ENCODE results near the gene UCMA. TPM values are rescaled to one million over a fixed set of nuclear protein-coding genes. Genes with fewer than 3 reads are reported as not detected.

UCMA gene
- total and polyA plus RNA-seq, 2 of the 4 experiments (the other 2 are of a cell fraction), result not detected

- Histone ChIP-seq H3K23ac (ENCODE audit: low read depth, low read length) (no peak overlapping the region), H4K91ac (ENCODE audit: insufficient read depth, low read depth, low read length) (no peak overlapping the region), H3K79me1 (ENCODE audit: low read depth in 1 of 2, low read length in 2 of 2) (no peaks in the 10 kb centered on the region), H2BK20ac (ENCODE audit: low read depth, low read length) (no peak overlapping the region), H2AK9ac (replicated peaks; ENCODE audit: low read depth, low read length, poor library complexity) (no peak overlapping the region), H4K20me1 (ENCODE audit: insufficient read depth, low read length) (no peaks in the 10 kb centered on the region), H3K36me3 (ENCODE audit: control insufficient read depth, insufficient read depth, low read length) (no peaks in the 10 kb centered on the region), H3K9ac (ENCODE audit: low read depth, low read length) (no peak overlapping the region), H2AK5ac (ENCODE audit: low read depth, low read length) (no peak overlapping the region), H3K4me1 (ENCODE audit: control insufficient read depth, insufficient read depth, low read length) (no peaks in the 10 kb centered on the region), H3K4me3 (ENCODE audit: insufficient read depth, low read depth, low read length) (no peak overlapping the region), H2BK15ac (ENCODE audit: low read depth, low read length) (no peak overlapping the region), H3K56ac (ENCODE audit: extremely low read depth, insufficient read depth, low read length) (no peak overlapping the region), H3K4ac (ENCODE audit: low read depth, low read length) (no peak overlapping the region), H3K4me2 (ENCODE audit: low read depth, low read length) (no peak overlapping the region), H3K9me3 (ENCODE audit: control insufficient read depth, insufficient read depth, low read length) (no peaks in the 10 kb centered on the region), H4K8ac (ENCODE audit: low read depth in 2 of 2, low read length in 2 of 2) (no peak overlapping the region), H2AFZ (replicated peaks; ENCODE audit: low read length, poor library complexity) (no peak overlapping the region), H3K14ac (replicated peaks; ENCODE audit: low read depth, low read length) (no peak overlapping the region), H2BK120ac (ENCODE audit: low read depth, low read length) (no peak overlapping the region), H3K9me1 (ENCODE audit: insufficient read depth, low read length) (no peaks in the 10 kb centered on the region), H4K5ac (ENCODE audit: low read depth, low read length) (no peak overlapping the region), H3K27me3 (ENCODE audit: control insufficient read depth, insufficient read depth, low read length) (no peaks in the 10 kb centered on the region; the same call in 1 of the 2 replicates), H2BK5ac (ENCODE audit: low read depth, low read length, poor library complexity, severe bottlenecking) (no peak overlapping the region), H3K18ac (ENCODE audit: low read depth, low read length) (no peak overlapping the region), H3K27ac (ENCODE audit: insufficient read depth, low read length) (no peak overlapping the region)
- ATAC-seq (ENCODE audit: low read depth) (no peak), DNase-seq (no peak)
- dilution Hi-C loops (cut with HindIII; ENCODE audit: low sequenced_read_pairs, unreplicated experiment) (no loop called here), intact Hi-C loops (cut with micrococcal nuclease) (no loop called here), in situ Hi-C loops (cut with MboI; ENCODE audit: low sequenced_read_pairs) (no loop called here)
- ChIA-PET POLR2A (ENCODE audit: unreplicated experiment) (no interaction called here), CTCF (no interaction called here)
- WGBS, 2 experiments (ENCODE audit: extremely low coverage in 2 of 2, insufficient read length in 1 of 2), result no CpG with 5 or more reads among the region's 8 CpGs
- no peak for TF ChIP-seq SMC3 (IDR thresholded peaks at IDR 0.05; ENCODE audit: low read depth, low read length)
- TF ChIP-seq CEBPB (IDR thresholded peaks at IDR 0.05; ENCODE audit: low read depth, low read length), result no peak
- TF ChIP-seq USF2 (IDR thresholded peaks at IDR 0.05; ENCODE audit: low read depth, low read length), result no peak
- TF ChIP-seq MAFK (IDR thresholded peaks at IDR 0.05; ENCODE audit: low read depth, low read length), result no peak
- no peak for TF ChIP-seq ELK1 (IDR thresholded peaks at IDR 0.05; ENCODE audit: borderline replicate concordance, low read depth, low read length)
- no TSS peak for BruUV-seq (replicated peaks)
These were observed 12.6 kb downstream of the UCMA start for GRCh38 chr10:13221572-13221971.
